NB4 (cell line): ENCODE data around the gene SFXN2.
A peak's percentile ranks its signal among the peaks of the same experiment; 100 is the strongest.

Source experiments
- CTCF ChIP-seq: IDR thresholded peaks from one replicate; pipeline ENCODE4 v1.5.1; 2012; ENCODE audit warnings: low read depth, low read length
- MYC ChIP-seq: IDR thresholded peaks from 2 replicates; pipeline ENCODE4 v1.6.1; 2011; ENCODE audit warnings: low read depth, low read length

GRCh38 chr10:102729029-102730026 lies 14.9 kb downstream of the SFXN2 start:
- TF ChIP-seq CTCF = peak; percentile 73
- no peak for TF ChIP-seq MYC
